ENCODE data around the gene TOM1.

The TOM1 gene

GRCh38 chr22:35346596-35347220 is 47.0 kb downstream of the TOM1 start:
- Histone ChIP-seq H3K4me1 (ENCODE audit: control insufficient read depth, insufficient read depth, low read length) (peaks cover 21% of the 10 kb centered on the region), H3K27me3 (ENCODE audit: control insufficient read depth in 1 of 2, insufficient read depth in 2 of 2, low read length in 2 of 2) (no peaks in the 10 kb centered on the region), H3K9ac (ENCODE audit: low read length in 2 of 2) (no peak overlapping the region), H3K4me3 (ENCODE audit: low read length in 2 of 2) (no peak overlapping the region), H3K27ac (ENCODE audit: low read length) (no peak overlapping the region), H3K36me3 (ENCODE audit: control insufficient read depth in 2 of 2, insufficient read depth in 2 of 2, low read length in 2 of 2) (peaks cover 11 to 12% of the 10 kb centered on the region in 2 donors), H3K9me3 (ENCODE audit: control insufficient read depth in 2 of 2, low read length in 2 of 2) (no peaks in the 10 kb centered on the region)

- Histone ChIP-seq H3K9ac (ENCODE audit: low read length in 2 of 2) (no peak overlapping the region), H3K36me3 (ENCODE audit: control insufficient read depth in 2 of 2, insufficient read depth in 2 of 2, low read length in 2 of 2) (peaks cover 8 to 11% of the 10 kb centered on the region in 2 donors), H3K27me3 (ENCODE audit: control insufficient read depth in 1 of 2, insufficient read depth in 2 of 2, low read length in 2 of 2) (no peaks in the 10 kb centered on the region), H3K27ac (ENCODE audit: low read length) (no peak overlapping the region), H3K4me1 (ENCODE audit: control insufficient read depth, insufficient read depth, low read length) (peaks cover 23% of the 10 kb centered on the region), H3K4me3 (ENCODE audit: low read length in 2 of 2) (no peak overlapping the region), H3K9me3 (ENCODE audit: control insufficient read depth in 2 of 2, low read length in 2 of 2) (no peaks in the 10 kb centered on the region)
Observed at GRCh38 chr22:35347462-35347861, 47.8 kb downstream of the TOM1 start.

GRCh38 chr22:35348026-35348590 is 48.4 kb downstream of the TOM1 start:
- Histone ChIP-seq H3K27me3 (ENCODE audit: control insufficient read depth in 1 of 2, insufficient read depth in 2 of 2, low read length in 2 of 2) (no peaks in the 10 kb centered on the region), H3K4me1 (ENCODE audit: control insufficient read depth, insufficient read depth, low read length) (peaks cover 27% of the 10 kb centered on the region), H3K4me3 (ENCODE audit: low read length in 2 of 2) (no peak overlapping the region), H3K36me3 (ENCODE audit: control insufficient read depth in 2 of 2, insufficient read depth in 2 of 2, low read length in 2 of 2) (peaks cover 6 to 10% of the 10 kb centered on the region in 2 donors), H3K27ac (ENCODE audit: low read length) (no peak overlapping the region), H3K9me3 (ENCODE audit: control insufficient read depth in 2 of 2, low read length in 2 of 2) (no peaks in the 10 kb centered on the region), H3K9ac (ENCODE audit: low read length in 2 of 2) (no peak overlapping the region)

GRCh38 chr22:35348703-35349102 is 49.0 kb downstream of the TOM1 start:
- Histone ChIP-seq H3K27me3 (ENCODE audit: control insufficient read depth in 1 of 2, insufficient read depth in 2 of 2, low read length in 2 of 2) (no peaks in the 10 kb centered on the region), H3K9ac (ENCODE audit: low read length in 2 of 2) (no peak overlapping the region), H3K9me3 (ENCODE audit: control insufficient read depth in 2 of 2, low read length in 2 of 2) (no peaks in the 10 kb centered on the region), H3K4me1 (ENCODE audit: control insufficient read depth, insufficient read depth, low read length) (peaks cover 27% of the 10 kb centered on the region), H3K36me3 (ENCODE audit: control insufficient read depth in 2 of 2, insufficient read depth in 2 of 2, low read length in 2 of 2) (peaks cover 5 to 6% of the 10 kb centered on the region in 2 donors), H3K4me3 (ENCODE audit: low read length in 2 of 2) (no peak overlapping the region), H3K27ac (ENCODE audit: low read length) (no peak overlapping the region)

GRCh38 chr22:35349368-35349703 is 49.6 kb downstream of the TOM1 start:
- Histone ChIP-seq H3K9ac (ENCODE audit: low read length in 2 of 2) (no peak overlapping the region), H3K4me3 (ENCODE audit: low read length in 2 of 2) (no peak overlapping the region), H3K9me3 (ENCODE audit: control insufficient read depth in 2 of 2, low read length in 2 of 2) (no peaks in the 10 kb centered on the region), H3K27ac (ENCODE audit: low read length) (no peak overlapping the region), H3K4me1 (ENCODE audit: control insufficient read depth, insufficient read depth, low read length) (peaks cover 27% of the 10 kb centered on the region), H3K36me3 (ENCODE audit: control insufficient read depth in 2 of 2, insufficient read depth in 2 of 2, low read length in 2 of 2) (peaks cover 5 to 6% of the 10 kb centered on the region in 2 donors), H3K27me3 (ENCODE audit: control insufficient read depth in 1 of 2, insufficient read depth in 2 of 2, low read length in 2 of 2) (no peaks in the 10 kb centered on the region)

- no peaks in the 10 kb centered on the region for H3K27me3 ChIP-seq (ENCODE audit: control insufficient read depth in 1 of 2, insufficient read depth in 2 of 2, low read length in 2 of 2)
- H3K27ac ChIP-seq (ENCODE audit: low read length) = peak overlapping the region; percentile 69
- peak overlapping the region in 1 of 2 donors; percentile 82 for H3K4me3 ChIP-seq (ENCODE audit: low read length in 2 of 2)
- peaks cover 27% of the 10 kb centered on the region for H3K4me1 ChIP-seq (ENCODE audit: control insufficient read depth, insufficient read depth, low read length)
- H3K36me3 ChIP-seq (ENCODE audit: control insufficient read depth in 2 of 2, insufficient read depth in 2 of 2, low read length in 2 of 2) = peaks cover 5 to 6% of the 10 kb centered on the region in 2 donors
- no peaks in the 10 kb centered on the region for H3K9me3 ChIP-seq (ENCODE audit: control insufficient read depth in 2 of 2, low read length in 2 of 2)
- H3K9ac ChIP-seq (ENCODE audit: low read length in 2 of 2) = peak overlapping the region; percentile 70 to 75
Observed at GRCh38 chr22:35349704-35350538, 50.2 kb downstream of the TOM1 start.

GRCh38 chr22:35350539-35351503 is 51.1 kb downstream of the TOM1 start:
- no peaks in the 10 kb centered on the region for H3K27me3 ChIP-seq (ENCODE audit: control insufficient read depth in 1 of 2, insufficient read depth in 2 of 2, low read length in 2 of 2)
- no peaks in the 10 kb centered on the region for H3K9me3 ChIP-seq (ENCODE audit: control insufficient read depth in 2 of 2, low read length in 2 of 2)
- H3K9ac ChIP-seq (ENCODE audit: low read length in 2 of 2) = peak overlapping the region; percentile 81 to 82
- peak overlapping the region; percentile 82 to 94 for H3K4me3 ChIP-seq (ENCODE audit: low read length in 2 of 2)
- H3K4me1 ChIP-seq (ENCODE audit: control insufficient read depth, insufficient read depth, low read length) = peaks cover 27% of the 10 kb centered on the region
- H3K36me3 ChIP-seq (ENCODE audit: control insufficient read depth in 2 of 2, insufficient read depth in 2 of 2, low read length in 2 of 2) = peaks cover 0 to 5% of the 10 kb centered on the region in 2 donors
- peak overlapping the region; percentile 69 for H3K27ac ChIP-seq (ENCODE audit: low read length)

GRCh38 chr22:35352214-35353111 is 52.8 kb downstream of the TOM1 start:
- no peaks in the 10 kb centered on the region for H3K27me3 ChIP-seq (ENCODE audit: control insufficient read depth in 1 of 2, insufficient read depth in 2 of 2, low read length in 2 of 2)
- H3K36me3 ChIP-seq (ENCODE audit: control insufficient read depth in 2 of 2, insufficient read depth in 2 of 2, low read length in 2 of 2) = peaks cover 0 to 2% of the 10 kb centered on the region in 2 donors
- H3K27ac ChIP-seq (ENCODE audit: low read length) = peak overlapping the region; percentile 24
- peaks cover 27% of the 10 kb centered on the region for H3K4me1 ChIP-seq (ENCODE audit: control insufficient read depth, insufficient read depth, low read length)
- H3K9ac ChIP-seq (ENCODE audit: low read length in 2 of 2) = no peak overlapping the region
- H3K4me3 ChIP-seq (ENCODE audit: low read length in 2 of 2) = no peak overlapping the region
- H3K9me3 ChIP-seq (ENCODE audit: control insufficient read depth in 2 of 2, low read length in 2 of 2) = no peaks in the 10 kb centered on the region

- Histone ChIP-seq H3K4me1 (ENCODE audit: control insufficient read depth, insufficient read depth, low read length) (peaks cover 27% of the 10 kb centered on the region), H3K9me3 (ENCODE audit: control insufficient read depth in 2 of 2, low read length in 2 of 2) (no peaks in the 10 kb centered on the region), H3K36me3 (ENCODE audit: control insufficient read depth in 2 of 2, insufficient read depth in 2 of 2, low read length in 2 of 2) (no peaks in the 10 kb centered on the region), H3K27me3 (ENCODE audit: control insufficient read depth in 1 of 2, insufficient read depth in 2 of 2, low read length in 2 of 2) (peaks cover 3 to 7% of the 10 kb centered on the region in 2 donors), H3K9ac (ENCODE audit: low read length in 2 of 2) (no peak overlapping the region), H3K27ac (ENCODE audit: low read length) (no peak overlapping the region), H3K4me3 (ENCODE audit: low read length in 2 of 2) (no peak overlapping the region)
Observed at GRCh38 chr22:35353318-35353717, 53.6 kb downstream of the TOM1 start.

Measured in stomach smooth muscle (tissue), 2 donors.